Uterus (tissue), 2 donors: ENCODE measurements around the gene CACNG6.

ENCODE experiments used
- POLR2A ChIP-seq, 2 donors: fragments of 450-650 bp; IDR thresholded peaks; one replicate each; pipeline ENCODE4 v1.6.1; 2016; ENCODE audit warnings: antibody characterized with exemption in 2 of 2, mild to moderate bottlenecking in 1 of 2, moderate library complexity in 1 of 2
- TF ChIP-seq, protein P1 (sequence below), 4 experiments: fragments of 200-600 bp in 2 of 4; fragments of 450-650 bp in 2 of 4; sonication (generic) in 2 of 4; IDR thresholded peaks; one replicate each; pipeline ENCODE4 v1.5.1; 2016 to 2019; ENCODE audit warnings: antibody characterized with exemption in 4 of 4, mild to moderate bottlenecking in 2 of 4, moderate library complexity in 1 of 4

- TF ChIP-seq, protein P1, sequence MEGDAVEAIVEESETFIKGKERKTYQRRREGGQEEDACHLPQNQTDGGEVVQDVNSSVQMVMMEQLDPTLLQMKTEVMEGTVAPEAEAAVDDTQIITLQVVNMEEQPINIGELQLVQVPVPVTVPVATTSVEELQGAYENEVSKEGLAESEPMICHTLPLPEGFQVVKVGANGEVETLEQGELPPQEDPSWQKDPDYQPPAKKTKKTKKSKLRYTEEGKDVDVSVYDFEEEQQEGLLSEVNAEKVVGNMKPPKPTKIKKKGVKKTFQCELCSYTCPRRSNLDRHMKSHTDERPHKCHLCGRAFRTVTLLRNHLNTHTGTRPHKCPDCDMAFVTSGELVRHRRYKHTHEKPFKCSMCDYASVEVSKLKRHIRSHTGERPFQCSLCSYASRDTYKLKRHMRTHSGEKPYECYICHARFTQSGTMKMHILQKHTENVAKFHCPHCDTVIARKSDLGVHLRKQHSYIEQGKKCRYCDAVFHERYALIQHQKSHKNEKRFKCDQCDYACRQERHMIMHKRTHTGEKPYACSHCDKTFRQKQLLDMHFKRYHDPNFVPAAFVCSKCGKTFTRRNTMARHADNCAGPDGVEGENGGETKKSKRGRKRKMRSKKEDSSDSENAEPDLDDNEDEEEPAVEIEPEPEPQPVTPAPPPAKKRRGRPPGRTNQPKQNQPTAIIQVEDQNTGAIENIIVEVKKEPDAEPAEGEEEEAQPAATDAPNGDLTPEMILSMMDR (IDR thresholded peaks at IDR 0.05) = no peak
- no peak for TF ChIP-seq POLR2A (IDR thresholded peaks at IDR 0.05)
Observed at GRCh38 chr19:53980539-53981375, 10.7 kb upstream of the CACNG6 start.
